PFSK-1 (cell line): Measurements from ENCODE around the gene TMEM151A.

ENCODE experiments used
- FOXP2 ChIP-seq: optimal IDR thresholded peaks from 2 replicates; pipeline ENCODE3; 2011; ENCODE audit warnings: borderline replicate concordance, control low read depth, inconsistent platforms; ENCODE audit not compliant: insufficient read depth; ENCODE audit errors: extremely low read length, extremely low read depth
- POLR2AphosphoS5 ChIP-seq: IDR thresholded peaks from 2 replicates; pipeline ENCODE4 v1.6.1; 2012; ENCODE audit warnings: low read depth, mild to moderate bottlenecking, control low read depth, low read length, moderate library complexity
- SIN3A ChIP-seq: IDR thresholded peaks from 2 replicates; pipeline ENCODE4 v1.6.1; 2012; ENCODE audit warnings: mild to moderate bottlenecking, low read length, moderate library complexity, borderline replicate concordance; ENCODE audit not compliant: insufficient read depth
- TAF1 ChIP-seq: IDR thresholded peaks from 2 replicates; pipeline ENCODE4 v1.6.1; 2012; ENCODE audit warnings: low read length, control low read depth, borderline replicate concordance; ENCODE audit not compliant: insufficient read depth
- TF ChIP-seq, protein P1 (sequence below), 2 experiments: IDR thresholded peaks; 2 replicates each; pipeline versions ENCODE4 v1.6.1 to v1.8.0; 2011 to 2012; ENCODE audit warnings: low read depth in 2 of 2, low read length in 2 of 2, control low read depth in 1 of 2, inconsistent platforms in 1 of 2, mild to moderate bottlenecking in 1 of 2, moderate library complexity in 1 of 2; ENCODE audit not compliant: insufficient read depth in 1 of 2

The TMEM151A gene

DNA sequence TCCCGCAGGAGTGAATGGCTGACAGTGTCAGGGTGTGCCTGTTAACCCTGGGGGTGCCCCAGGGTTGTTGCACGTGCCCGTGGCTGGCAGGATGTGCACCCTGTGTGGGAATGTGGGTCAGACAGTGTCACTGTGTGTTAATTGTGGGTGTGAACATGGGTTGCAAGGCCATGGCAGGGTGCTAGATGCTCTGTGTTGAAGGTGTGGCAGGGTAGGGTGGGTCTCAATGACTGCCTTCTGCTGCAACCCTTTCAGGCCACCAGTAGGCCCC is 36.3 kb downstream of the TMEM151A start:
- TF ChIP-seq, protein P1, sequence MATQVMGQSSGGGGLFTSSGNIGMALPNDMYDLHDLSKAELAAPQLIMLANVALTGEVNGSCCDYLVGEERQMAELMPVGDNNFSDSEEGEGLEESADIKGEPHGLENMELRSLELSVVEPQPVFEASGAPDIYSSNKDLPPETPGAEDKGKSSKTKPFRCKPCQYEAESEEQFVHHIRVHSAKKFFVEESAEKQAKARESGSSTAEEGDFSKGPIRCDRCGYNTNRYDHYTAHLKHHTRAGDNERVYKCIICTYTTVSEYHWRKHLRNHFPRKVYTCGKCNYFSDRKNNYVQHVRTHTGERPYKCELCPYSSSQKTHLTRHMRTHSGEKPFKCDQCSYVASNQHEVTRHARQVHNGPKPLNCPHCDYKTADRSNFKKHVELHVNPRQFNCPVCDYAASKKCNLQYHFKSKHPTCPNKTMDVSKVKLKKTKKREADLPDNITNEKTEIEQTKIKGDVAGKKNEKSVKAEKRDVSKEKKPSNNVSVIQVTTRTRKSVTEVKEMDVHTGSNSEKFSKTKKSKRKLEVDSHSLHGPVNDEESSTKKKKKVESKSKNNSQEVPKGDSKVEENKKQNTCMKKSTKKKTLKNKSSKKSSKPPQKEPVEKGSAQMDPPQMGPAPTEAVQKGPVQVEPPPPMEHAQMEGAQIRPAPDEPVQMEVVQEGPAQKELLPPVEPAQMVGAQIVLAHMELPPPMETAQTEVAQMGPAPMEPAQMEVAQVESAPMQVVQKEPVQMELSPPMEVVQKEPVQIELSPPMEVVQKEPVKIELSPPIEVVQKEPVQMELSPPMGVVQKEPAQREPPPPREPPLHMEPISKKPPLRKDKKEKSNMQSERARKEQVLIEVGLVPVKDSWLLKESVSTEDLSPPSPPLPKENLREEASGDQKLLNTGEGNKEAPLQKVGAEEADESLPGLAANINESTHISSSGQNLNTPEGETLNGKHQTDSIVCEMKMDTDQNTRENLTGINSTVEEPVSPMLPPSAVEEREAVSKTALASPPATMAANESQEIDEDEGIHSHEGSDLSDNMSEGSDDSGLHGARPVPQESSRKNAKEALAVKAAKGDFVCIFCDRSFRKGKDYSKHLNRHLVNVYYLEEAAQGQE (IDR thresholded peaks at IDR 0.05; ENCODE audit: insufficient read depth in 1 of 2, low read depth in 2 of 2, low read length in 2 of 2) = no peak
- TF ChIP-seq FOXP2 (no peak), SIN3A (no peak), POLR2AphosphoS5 (no peak), TAF1 (no peak)

DNA sequence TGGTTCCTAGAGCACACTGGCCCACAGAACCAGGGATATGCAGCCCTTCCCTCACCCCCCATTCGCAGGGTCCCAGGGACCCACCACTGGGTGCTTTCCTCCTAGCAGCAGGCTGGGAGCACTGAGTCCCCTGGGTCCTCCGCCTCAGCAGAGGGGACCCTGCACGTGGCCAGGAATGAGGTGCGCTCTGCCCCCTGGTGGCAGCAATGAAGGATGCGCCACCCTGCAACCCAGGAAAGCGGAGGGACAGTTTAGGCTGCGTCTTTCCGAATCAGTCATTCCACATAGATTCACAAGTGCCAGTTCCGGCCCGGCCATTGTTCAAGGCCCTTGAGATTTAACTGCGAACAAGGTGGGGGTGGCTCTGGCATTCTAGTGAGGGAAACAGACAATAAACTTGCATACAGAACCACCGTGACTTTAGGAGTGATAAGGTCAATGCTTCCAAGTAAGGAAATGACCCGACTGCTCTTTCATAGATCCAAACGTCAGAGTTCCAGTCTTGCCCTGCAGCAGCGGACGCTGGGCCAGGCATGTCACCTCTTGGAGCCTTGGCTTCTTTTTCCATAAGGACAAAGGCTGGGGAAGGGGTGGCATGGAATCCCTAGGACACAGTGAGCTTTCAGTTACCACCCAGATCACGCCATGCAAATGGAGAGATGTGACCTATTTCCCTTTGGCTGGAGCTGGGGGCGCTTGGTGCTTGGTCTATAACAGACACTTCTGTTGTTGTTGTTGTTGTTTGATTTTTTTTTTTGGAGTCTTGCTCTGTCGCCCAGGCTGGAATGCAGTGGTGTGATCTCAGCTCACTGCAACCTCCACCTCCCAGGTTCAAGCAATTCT is 36.8 kb downstream of the TMEM151A start:
- no peak for TF ChIP-seq TAF1
- TF ChIP-seq, protein P1 (IDR thresholded peaks at IDR 0.05; ENCODE audit: insufficient read depth in 1 of 2, low read depth in 2 of 2, low read length in 2 of 2) = no peak
- no peak for TF ChIP-seq POLR2AphosphoS5
- no peak for TF ChIP-seq SIN3A
- no peak for TF ChIP-seq FOXP2

DNA sequence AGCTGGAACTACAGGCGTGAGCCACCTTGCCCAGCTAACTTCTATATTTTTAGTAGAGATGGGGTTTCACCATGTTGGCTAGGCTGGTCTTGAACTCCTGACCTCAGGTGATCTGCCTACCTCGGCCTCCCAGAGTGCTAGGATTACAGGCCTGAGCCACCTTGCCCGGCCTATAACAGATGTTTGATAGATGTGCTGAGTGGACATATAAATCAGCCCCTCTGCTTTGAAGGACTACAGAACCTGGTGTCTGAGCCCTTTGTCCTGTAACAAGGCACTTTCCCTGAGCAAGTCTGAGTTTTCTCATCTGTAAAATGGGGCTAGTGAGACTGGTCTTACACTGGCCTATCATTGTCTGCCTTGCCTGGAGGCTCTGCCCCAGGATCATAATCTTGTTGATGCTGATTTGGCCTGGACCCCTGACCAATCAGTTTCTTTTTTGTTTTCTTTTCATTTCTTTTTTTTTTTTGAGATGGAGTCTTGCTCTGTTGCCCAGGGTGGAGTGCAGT is 37.5 kb downstream of the TMEM151A start:
- TF ChIP-seq SIN3A (no peak), FOXP2 (no peak), POLR2AphosphoS5 (no peak), TAF1 (no peak)
- TF ChIP-seq, protein P1 (IDR thresholded peaks at IDR 0.05; ENCODE audit: insufficient read depth in 1 of 2, low read depth in 2 of 2, low read length in 2 of 2) = no peak

- TF ChIP-seq POLR2AphosphoS5 (no peak), SIN3A (no peak), FOXP2 (no peak)
These were observed 39.2 kb downstream of the TMEM151A start for GRCh38 chr11:66330931-66331330.

- TF ChIP-seq, protein P1 (IDR thresholded peaks at IDR 0.05; ENCODE audit: insufficient read depth in 1 of 2, low read depth in 2 of 2, low read length in 2 of 2) = no peak
- no peak for TF ChIP-seq FOXP2
- TF ChIP-seq TAF1 = no peak
- no peak for TF ChIP-seq POLR2AphosphoS5
- no peak for TF ChIP-seq SIN3A
These were observed 40.1 kb downstream of the TMEM151A start for GRCh38 chr11:66331542-66332370.
